Measurements from ENCODE around the gene ROBO1. TPM values are rescaled to one million over a fixed set of nuclear protein-coding genes. Genes with fewer than 3 reads are reported as not detected.
"Not testable (repeated sequence)": the region's sequence is repeated elsewhere in the genome, so short reads cannot be mapped to it uniquely, and the experiment has no call there.

Gene ROBO1
- total RNA-seq, 1 donor from 2014 or later, result 66.5 TPM

GRCh38 chr3:79310016-79310415, 457.8 kb downstream of the ROBO1 start:
- Histone ChIP-seq H3K27me3 (no peaks in the 10 kb centered on the region), H3K4me3 (no peak overlapping the region), H3K4me1 (no peaks in the 10 kb centered on the region), H3K36me3 (no peaks in the 10 kb centered on the region), H3K9me3 (no peaks in the 10 kb centered on the region), H3K27ac (no peak overlapping the region)
- intact Hi-C loops (cut with DNase I), result no loop called here
- TF ChIP-seq POLR2AphosphoS5 (IDR thresholded peaks at IDR 0.05; ENCODE audit: insufficient read depth in 1 of 2, low read depth in 1 of 2), result no peak
- no peak for TF ChIP-seq POLR2A (IDR thresholded peaks at IDR 0.05)
- no peak for TF ChIP-seq CTCF (IDR thresholded peaks at IDR 0.05)
- no peak for DNase-seq (ENCODE audit: extremely low spot score in 2 of 2)

- intact Hi-C loops (cut with DNase I), result no loop called here
- DNase-seq (ENCODE audit: extremely low spot score in 2 of 2), result no peak
- H3K27ac ChIP-seq, result no peak overlapping the region
Observed at GRCh38 chr3:79306934-79307570, 460.7 kb downstream of the ROBO1 start.

GRCh38 chr3:79299949-79300635, 467.7 kb downstream of the ROBO1 start:
- H3K4me3 ChIP-seq; H3K4me1 ChIP-seq; intact Hi-C loops (cut with DNase I); H3K36me3 ChIP-seq; DNase-seq (ENCODE audit: extremely low spot score in 2 of 2); H3K27ac ChIP-seq; H3K27me3 ChIP-seq; H3K9me3 ChIP-seq: not testable (repeated sequence)

More at GRCh38 chr3:79306934-79307570, 460.7 kb downstream of the ROBO1 start:
- Histone ChIP-seq H3K4me1 (no peaks in the 10 kb centered on the region), H3K36me3 (no peaks in the 10 kb centered on the region), H3K27me3 (no peaks in the 10 kb centered on the region), H3K9me3 (no peaks in the 10 kb centered on the region), H3K4me3 (no peak overlapping the region)
- TF ChIP-seq POLR2A (IDR thresholded peaks at IDR 0.05) (no peak), POLR2AphosphoS5 (IDR thresholded peaks at IDR 0.05; ENCODE audit: insufficient read depth in 1 of 2, low read depth in 1 of 2) (no peak), CTCF (IDR thresholded peaks at IDR 0.05) (no peak)

GRCh38 chr3:79297245-79297960, 470.4 kb downstream of the ROBO1 start:
- DNase-seq (ENCODE audit: extremely low spot score in 2 of 2), result no peak
- H3K4me3 ChIP-seq, result no peak overlapping the region
- intact Hi-C loops (cut with DNase I), result no loop called here

GRCh38 chr3:79286882-79287281, 480.9 kb downstream of the ROBO1 start:
- Histone ChIP-seq H3K4me1 (no peaks in the 10 kb centered on the region), H3K27me3 (no peaks in the 10 kb centered on the region), H3K27ac (no peak overlapping the region), H3K36me3 (no peaks in the 10 kb centered on the region), H3K4me3 (no peak overlapping the region), H3K9me3 (no peaks in the 10 kb centered on the region)
- TF ChIP-seq POLR2AphosphoS5 (IDR thresholded peaks at IDR 0.05; ENCODE audit: insufficient read depth in 1 of 2, low read depth in 1 of 2) (no peak), POLR2A (IDR thresholded peaks at IDR 0.05) (no peak), CTCF (IDR thresholded peaks at IDR 0.05) (no peak)
- intact Hi-C loops (cut with DNase I), result no loop called here
- no peak for DNase-seq (ENCODE audit: extremely low spot score in 2 of 2)

More at GRCh38 chr3:79297245-79297960, 470.4 kb downstream of the ROBO1 start:
- Histone ChIP-seq H3K36me3 (no peaks in the 10 kb centered on the region), H3K27ac (no peak overlapping the region), H3K9me3 (no peaks in the 10 kb centered on the region), H3K27me3 (no peaks in the 10 kb centered on the region), H3K4me1 (no peaks in the 10 kb centered on the region)
- TF ChIP-seq POLR2AphosphoS5 (IDR thresholded peaks at IDR 0.05; ENCODE audit: insufficient read depth in 1 of 2, low read depth in 1 of 2) (peak in 1 of 2 donors; percentile 20), CTCF (IDR thresholded peaks at IDR 0.05) (no peak), POLR2A (IDR thresholded peaks at IDR 0.05) (no peak)

All from vagina (tissue), 2 donors.